ENCODE measurements around the gene HMMR.
"Not testable (repeated sequence)": the region's sequence is repeated elsewhere in the genome, so short reads cannot be mapped to it uniquely, and the experiment has no call there.

HMMR gene

GRCh38 chr5:163447191-163447590, 13.2 kb upstream of the HMMR start:
- TF ChIP-seq CTCF (conservative IDR thresholded peaks at IDR 0.05; ENCODE audit: low read depth, low read length) = no peak

GRCh38 chr5:163447875-163448274, 12.6 kb upstream of the HMMR start:
- no peak for TF ChIP-seq CTCF (conservative IDR thresholded peaks at IDR 0.05; ENCODE audit: low read depth, low read length)
- no peak for DNase-seq (ENCODE audit: low read depth)
- H3K4me3 ChIP-seq (ENCODE audit: low read length) = no peak overlapping the region

More at GRCh38 chr5:163447191-163447590, 13.2 kb upstream of the HMMR start:
- no peak overlapping the region for H3K4me3 ChIP-seq (ENCODE audit: low read length)
- DNase-seq (ENCODE audit: low read depth) = no peak

- no peak for TF ChIP-seq CTCF (conservative IDR thresholded peaks at IDR 0.05; ENCODE audit: low read depth, low read length)
- DNase-seq (ENCODE audit: low read depth) = no peak
- no peak overlapping the region for H3K4me3 ChIP-seq (ENCODE audit: low read length)
Observed at GRCh38 chr5:163448491-163448890, 11.9 kb upstream of the HMMR start.

- DNase-seq (ENCODE audit: low read depth) = no peak
- H3K4me3 ChIP-seq (ENCODE audit: low read length) = no peak overlapping the region
- TF ChIP-seq CTCF (conservative IDR thresholded peaks at IDR 0.05; ENCODE audit: low read depth, low read length) = no peak
Observed at GRCh38 chr5:163451489-163451888, 8.9 kb upstream of the HMMR start.

GRCh38 chr5:163453705-163454104, 6.7 kb upstream of the HMMR start:
- no peak for TF ChIP-seq CTCF (conservative IDR thresholded peaks at IDR 0.05; ENCODE audit: low read depth, low read length)
- no peak overlapping the region for H3K4me3 ChIP-seq (ENCODE audit: low read length)
- no peak for DNase-seq (ENCODE audit: low read depth)

- not testable (repeated sequence) for DNase-seq (ENCODE audit: low read depth); H3K4me3 ChIP-seq (ENCODE audit: low read length)
Observed at GRCh38 chr5:163455406-163455805, 5.0 kb upstream of the HMMR start.

- no peak overlapping the region for H3K4me3 ChIP-seq (ENCODE audit: low read length)
- TF ChIP-seq CTCF (conservative IDR thresholded peaks at IDR 0.05; ENCODE audit: low read depth, low read length) = no peak
- no peak for DNase-seq (ENCODE audit: low read depth)
Observed at GRCh38 chr5:163456029-163456589, 4.3 kb upstream of the HMMR start.

GRCh38 chr5:163456840-163457239, 3.6 kb upstream of the HMMR start:
- no peak for TF ChIP-seq CTCF (conservative IDR thresholded peaks at IDR 0.05; ENCODE audit: low read depth, low read length)
- DNase-seq (ENCODE audit: low read depth) = no peak
- H3K4me3 ChIP-seq (ENCODE audit: low read length) = no peak overlapping the region

Data from retinal pigment epithelial cell (primary cell).